H1 (cell line): ENCODE measurements around the gene ARMH1. TPM values are rescaled to one million over a fixed set of nuclear protein-coding genes. Genes with fewer than 3 reads are reported as not detected.

Experiments
- CTCF ChIA-PET: fragments of 300-600 bp; sonication (Branson Sonifier 250); formaldehyde crosslinking; loops from one replicate; lab custom pipeline; 2021; ENCODE audit not compliant: partially characterized antibody; lab: Charles Lee
- POLR2A ChIA-PET: fragments of 300-600 bp; sonication (Branson Sonifier 250); formaldehyde crosslinking; loops from one replicate; lab custom pipeline; 2021; ENCODE audit warnings: inconsistent platforms; ENCODE audit not compliant: partially characterized antibody; lab: Charles Lee
- DNase-seq, 2 experiments: peaks; one replicate each; pipeline versions ENCODE4 v3.0.0 to v3.0.0-alpha.2; 2010 to 2022; ENCODE audit warnings: low spot score in 2 of 2, low read depth in 1 of 2, mixed read lengths in 1 of 2
- FAIRE-seq: peaks from 2 replicates; lab custom pipeline; 2011; peaks lifted over from hg19 to GRCh38; lab: Jason Lieb, UNC
- H2AFZ ChIP-seq: 2 replicates; pipeline ENCODE4 v1.8.1; 2012; ENCODE audit warnings: low read length, inconsistent platforms
- H2AK5ac ChIP-seq: 2 replicates; pipeline ENCODE4 v1.6.1; 2013; ENCODE audit warnings: low read depth, low read length
- H2BK120ac ChIP-seq: replicated peaks from 2 replicates; pipeline ENCODE3; 2013; ENCODE audit warnings: low read depth, low read length, inconsistent platforms
- H2BK12ac ChIP-seq: 2 replicates; pipeline ENCODE4 v1.6.1; 2013; ENCODE audit warnings: low read depth, low read length
- H2BK15ac ChIP-seq: 2 replicates; pipeline ENCODE4 v1.6.1; 2013; ENCODE audit warnings: low read length
- H2BK20ac ChIP-seq: 2 replicates; pipeline ENCODE4 v1.6.1; 2013; ENCODE audit warnings: low read length
- H2BK5ac ChIP-seq: 2 replicates; pipeline ENCODE4 v1.6.1; 2013; ENCODE audit warnings: low read depth, low read length
- H3K14ac ChIP-seq: 2 replicates; pipeline ENCODE4 v1.6.1; 2013; ENCODE audit warnings: inconsistent platforms; ENCODE audit not compliant: insufficient read length
- H3K18ac ChIP-seq: 2 replicates; pipeline ENCODE4 v1.6.1; 2013; ENCODE audit warnings: low read length; ENCODE audit errors: extremely low read depth
- H3K23ac ChIP-seq: 2 replicates; pipeline ENCODE4 v1.6.1; 2013; ENCODE audit warnings: inconsistent platforms; ENCODE audit not compliant: insufficient read length
- H3K23me2 ChIP-seq: 2 replicates; pipeline ENCODE4 v1.6.1; 2013; ENCODE audit warnings: low read depth, low read length
- H3K27ac ChIP-seq: 2 replicates; pipeline ENCODE4 v1.6.1; 2011; ENCODE audit warnings: low read depth, low read length, inconsistent platforms
- H3K27me3 ChIP-seq, 4 experiments: replicated peaks in 1 of 4; 1 replicate in 1 of 4; 2 replicates in 3 of 4; pipeline versions ENCODE4 v1.6.1 to v1.8.1; 2011 to 2013; ENCODE audit warnings: low read length in 3 of 4, mild to moderate bottlenecking in 3 of 4, inconsistent platforms in 2 of 4, mixed read lengths in 2 of 4, moderate library complexity in 1 of 4; ENCODE audit not compliant: control insufficient read depth in 3 of 4, insufficient read depth in 3 of 4; ENCODE audit errors: extremely low read depth in 1 of 4
- H3K36me3 ChIP-seq, 4 experiments: 2 replicates each; pipeline versions ENCODE4 v1.6.1 to v1.8.1; 2011 to 2013; ENCODE audit warnings: mild to moderate bottlenecking in 4 of 4, low read length in 3 of 4, moderate library complexity in 2 of 4, control low read depth in 1 of 4, inconsistent platforms in 1 of 4; ENCODE audit not compliant: insufficient read depth in 4 of 4, control insufficient read depth in 2 of 4
- H3K4ac ChIP-seq: replicated peaks from 2 replicates; pipeline ENCODE3; 2013; ENCODE audit warnings: low read length, low read depth, mixed read lengths, inconsistent platforms; ENCODE audit not compliant: insufficient read length
- H3K4me1 ChIP-seq, 4 experiments: replicated peaks in 1 of 4; 1 replicate in 1 of 4; 2 replicates in 3 of 4; pipeline versions ENCODE4 v1.6.1 to v1.8.1; 2011 to 2013; ENCODE audit warnings: low read length in 3 of 4, inconsistent platforms in 2 of 4, mixed read lengths in 1 of 4; ENCODE audit not compliant: insufficient read depth in 4 of 4, control insufficient read depth in 3 of 4
- H3K4me2 ChIP-seq, 2 experiments: 2 replicates each; pipeline versions ENCODE4 v1.6.1 to v1.8.1; 2011 to 2013; ENCODE audit warnings: low read depth in 2 of 2, low read length in 2 of 2, control low read depth in 1 of 2, inconsistent platforms in 1 of 2, mild to moderate bottlenecking in 1 of 2; ENCODE audit not compliant: insufficient read depth in 1 of 2
- H3K4me3 ChIP-seq, 4 experiments: fragments of 200-600, 300-600 bp in 1 of 4; sonication (generic), shearing (Covaris generic), sonication (Bioruptor Twin) in 1 of 4; 2 replicates each; pipeline versions ENCODE4 v1.5.1 to v1.8.1; 2011 to 2016; ENCODE audit warnings: low read length in 4 of 4, low read depth in 3 of 4, control low read depth in 2 of 4, inconsistent platforms in 2 of 4, mild to moderate bottlenecking in 2 of 4, mixed read lengths in 1 of 4, moderate library complexity in 1 of 4; ENCODE audit not compliant: insufficient read depth in 2 of 4; ENCODE audit errors: extremely low read depth in 1 of 4
- H3K56ac ChIP-seq: replicated peaks from 2 replicates; pipeline ENCODE3; 2013; ENCODE audit warnings: low read depth, mild to moderate bottlenecking, mixed read lengths, low read length, inconsistent platforms; ENCODE audit not compliant: insufficient read length
- H3K79me1 ChIP-seq: 2 replicates; pipeline ENCODE4 v1.6.1; 2013; ENCODE audit warnings: low read depth, low read length, control low read depth
- H3K79me2 ChIP-seq, 2 experiments: 2 replicates each; pipeline versions ENCODE4 v1.6.1 to v1.8.1; 2012 to 2013; ENCODE audit warnings: low read length in 2 of 2, mild to moderate bottlenecking in 2 of 2, inconsistent platforms in 1 of 2; ENCODE audit not compliant: insufficient read depth in 2 of 2, control insufficient read depth in 1 of 2
- H3K9ac ChIP-seq, 4 experiments: replicated peaks in 1 of 4; 1 replicate in 1 of 4; 2 replicates in 3 of 4; pipeline versions ENCODE4 v1.6.1 to v1.8.1; 2011 to 2013; ENCODE audit warnings: low read depth in 3 of 4, low read length in 3 of 4, control low read depth in 2 of 4, mild to moderate bottlenecking in 2 of 4, moderate library complexity in 2 of 4, inconsistent platforms in 1 of 4; ENCODE audit errors: extremely low read depth in 1 of 4
- H3K9me3 ChIP-seq, 2 experiments: 2 replicates each; pipeline versions ENCODE4 v1.6.1 to v1.8.1; 2012 to 2013; ENCODE audit warnings: mild to moderate bottlenecking in 2 of 2, moderate library complexity in 2 of 2, control low read depth in 1 of 2, inconsistent platforms in 1 of 2, low read depth in 1 of 2, low read length in 1 of 2, mixed read lengths in 1 of 2; ENCODE audit not compliant: insufficient read depth in 2 of 2
- H4K20me1 ChIP-seq, 2 experiments: replicated peaks in 1 of 2; 2 replicates each; pipeline versions ENCODE3 to v1.8.1; 2011 to 2013; ENCODE audit warnings: inconsistent platforms in 2 of 2, low read length in 2 of 2, mild to moderate bottlenecking in 1 of 2; ENCODE audit not compliant: insufficient read depth in 2 of 2, control insufficient read depth in 1 of 2
- H4K5ac ChIP-seq: 2 replicates; pipeline ENCODE4 v1.6.1; 2013; ENCODE audit warnings: low read length, low read depth, mixed read lengths, inconsistent platforms; ENCODE audit not compliant: insufficient read length
- H4K8ac ChIP-seq: 2 replicates; pipeline ENCODE4 v1.8.0; 2013; ENCODE audit warnings: mild to moderate bottlenecking, moderate library complexity, low read length, inconsistent platforms; ENCODE audit not compliant: insufficient read depth; ENCODE audit errors: extremely low read depth
- H4K91ac ChIP-seq: replicated peaks from 2 replicates; pipeline ENCODE3; 2013; ENCODE audit warnings: low read length, mixed read lengths, inconsistent platforms; ENCODE audit not compliant: insufficient read length
- CBX5 ChIP-seq: fragments of 300-800, 300-1000 bp; sonication (generic); IDR thresholded peaks from 2 replicates; pipeline ENCODE4 v1.7.1; 2016; ENCODE audit warnings: antibody characterized with exemption, low read length, low read depth
- CEBPB ChIP-seq: IDR thresholded peaks from 2 replicates; pipeline ENCODE4 v1.6.1; 2012; ENCODE audit warnings: low read depth, low read length
- CTCF ChIP-seq, 3 experiments: IDR thresholded peaks; 1 replicate in 2 of 3; 2 replicates in 1 of 3; pipeline versions ENCODE4 v1.5.1 to v1.6.1; 2011; ENCODE audit warnings: low read length in 3 of 3, mild to moderate bottlenecking in 3 of 3, inconsistent platforms in 2 of 3, low read depth in 1 of 3, moderate library complexity in 1 of 3; ENCODE audit not compliant: insufficient read depth in 1 of 3; ENCODE audit errors: control extremely low read depth in 1 of 3
- EP300 ChIP-seq, 2 experiments: IDR thresholded peaks; 1 replicate in 1 of 2; 2 replicates in 1 of 2; pipeline ENCODE4 v1.6.1; 2011 to 2012; ENCODE audit warnings: low read depth in 2 of 2, low read length in 2 of 2, mild to moderate bottlenecking in 2 of 2, borderline replicate concordance in 1 of 2, inconsistent platforms in 1 of 2, moderate library complexity in 1 of 2
- HDAC6 ChIP-seq: IDR thresholded peaks from one replicate; pipeline ENCODE4 v1.7.1; 2012; ENCODE audit warnings: low read depth, mild to moderate bottlenecking, inconsistent platforms, low read length, moderate library complexity
- PHF8 ChIP-seq: fragments of 200-600 bp; sonication (generic); conservative IDR thresholded peaks from 2 replicates; pipeline ENCODE4 v1.7.1; 2012; ENCODE audit warnings: low read depth, mild to moderate bottlenecking, inconsistent platforms, low read length, moderate library complexity
- RAD21 ChIP-seq, 2 experiments: IDR thresholded peaks in 1 of 2; conservative IDR thresholded peaks in 1 of 2; 2 replicates each; pipeline ENCODE4 v1.6.1; 2011; ENCODE audit warnings: low read depth in 2 of 2, low read length in 2 of 2, improper control_type of control experiment in 1 of 2, inconsistent platforms in 1 of 2, mild to moderate bottlenecking in 1 of 2, moderate library complexity in 1 of 2
- SP1 ChIP-seq: IDR thresholded peaks from 2 replicates; pipeline ENCODE4 v1.6.1; 2011; ENCODE audit warnings: low read depth, low read length
- ZNF274 ChIP-seq: IDR thresholded peaks from 2 replicates; pipeline ENCODE4 v1.7.0; 2012; ENCODE audit warnings: low read length, borderline replicate concordance; ENCODE audit errors: extremely low read depth
- WGBS, 2 experiments: shearing (Covaris generic) in 1 of 2; methylation state at CpG; one replicate each; pipeline versions ENCODE4 v1.1.6 to v1.1.7; 2013 to 2015; ENCODE audit warnings: low lambda C conversion rate in 2 of 2, mixed read lengths in 2 of 2, inconsistent platforms in 1 of 2, low coverage in 1 of 2, missing lambda C conversion rate in 1 of 2; ENCODE audit not compliant: insufficient replicate concordance in 2 of 2, insufficient coverage in 1 of 2, insufficient read length in 1 of 2; ENCODE audit errors: extremely low coverage in 1 of 2, missing lambda C conversion rate in 1 of 2; 5-methylcytosine and 5-hydroxymethylcytosine counted together
- polyA plus RNA-seq, 7 experiments: library from polyadenylated mRNA; depleted of rRNA in 3 of 7; stranded (reverse) in 5 of 7; unstranded in 2 of 7; fragments of >200 nt in 5 of 7; fragments of 200-250 nt in 2 of 7; gene quantifications; 1 replicate in 5 of 7; 2 replicates in 1 of 7; 4 replicates in 1 of 7; pipeline versions ENCODE4 v1.2.1 to v1.2.3, GENCODE V29; 2011 to 2013; ENCODE audit warnings: missing spikeins in 2 of 7, mixed read lengths in 2 of 7
- total RNA-seq: library from RNA; stranded (reverse); fragmentation: NEBNext Ultra II Directional; extraction: Animal tissue kit (Norgen Biotek cat#: 25700); gene quantifications from 2 replicates; pipeline ENCODE4 v1.2.1, GENCODE V29; 2021

The ARMH1 gene
- total and polyA plus RNA-seq, 2 of the 8 experiments (the other 6 are each of a cell fraction or from before 2014, with no cell fraction given): 0.82 to 0.85 TPM

- H3K27me3 ChIP-seq: no peaks in the 10 kb centered on the region; a peak in 1 of 7 replicates
- no peak overlapping the region for H2BK15ac ChIP-seq
- peaks cover 4 to 11% (median 6%) of the 10 kb centered on the region in 4 experiments; a peak in 6 of 7 replicates for H3K4me1 ChIP-seq
- no peak overlapping the region for H3K56ac ChIP-seq
- no peak overlapping the region for H2AFZ ChIP-seq
- no peaks in the 10 kb centered on the region for H3K79me1 ChIP-seq
- DNase-seq (no peak), FAIRE-seq (no peak)
- H4K91ac ChIP-seq: no peak overlapping the region
- WGBS, 2 experiments: 86% methylated on average over 14 of the region's 14 CpGs; no CpG with 5 or more reads in 1 of the 2 experiments
- no peaks in the 10 kb centered on the region for H3K9me3 ChIP-seq
- H2BK12ac ChIP-seq: no peak overlapping the region; the same call in 1 of the 2 replicates
- H3K4ac ChIP-seq: no peak overlapping the region
- H3K14ac ChIP-seq: no peak overlapping the region
- H4K20me1 ChIP-seq: no peaks in the 10 kb centered on the region
- no peak overlapping the region for H3K18ac ChIP-seq
- H4K8ac ChIP-seq: no peak overlapping the region
- CTCF ChIA-PET: interaction anchor here (1.0 to 5.9 kb wide), 6 partner anchors 14 to 34 kb away, joined by 3 to 29 read pairs (median 6); no protein-coding TSS in a partner anchor
- no peak overlapping the region for H2BK120ac ChIP-seq
- H2AK5ac ChIP-seq: no peak overlapping the region; the same call in 1 of the 2 replicates
- peak overlapping the region; percentile 84 to 93 for H3K4me2 ChIP-seq
- H3K36me3 ChIP-seq: no peaks in the 10 kb centered on the region
- H2BK20ac ChIP-seq: no peak overlapping the region
- H4K5ac ChIP-seq: no peak overlapping the region
- no peaks in the 10 kb centered on the region for H3K79me2 ChIP-seq
- peaks cover 11% of the 10 kb centered on the region for H3K23me2 ChIP-seq
- H3K27ac ChIP-seq: no peak overlapping the region
- H3K9ac ChIP-seq: peak overlapping the region in 2 of 4 experiments; percentile 36 to 74; a peak in 4 of 7 replicates
- H3K23ac ChIP-seq: no peak overlapping the region
- no peak overlapping the region for H2BK5ac ChIP-seq
- peak overlapping the region; percentile 58 to 93 (median 75) for H3K4me3 ChIP-seq
- POLR2A ChIA-PET: interaction anchor here (0.5 to 3.3 kb wide), 8 partner anchors 9 to 338 kb away, joined by 3 to 23 read pairs (median 5); partner anchors contain the start of genes EIF2B3 and HECTD3
- no peak for TF ChIP-seq CBX5
- TF ChIP-seq ZNF274: no peak
- no peak for TF ChIP-seq CEBPB
- no peak for TF ChIP-seq RAD21 (IDR thresholded peaks at IDR 0.05 in 1 of 2, conservative IDR thresholded peaks at IDR 0.05 in 1 of 2; ENCODE audit: low read depth in 2 of 2, low read length in 2 of 2)
- no peak for TF ChIP-seq EP300 (IDR thresholded peaks at IDR 0.05; ENCODE audit: borderline replicate concordance in 1 of 2, low read depth in 2 of 2, low read length in 2 of 2)
- no peak for TF ChIP-seq SP1
- TF ChIP-seq PHF8: no peak
- TF ChIP-seq CTCF (IDR thresholded peaks at IDR 0.05; ENCODE audit: control extremely low read depth in 1 of 3, insufficient read depth in 1 of 3, low read depth in 1 of 3, low read length in 3 of 3): no peak
- TF ChIP-seq HDAC6: no peak
Measured at GRCh38 chr1:44672961-44673674, 1.4 kb upstream of the ARMH1 start.
